ENCODE measurements around the gene P2RY14. TPM values are rescaled to one million over a fixed set of nuclear protein-coding genes. Genes with fewer than 3 reads are reported as not detected.

P2RY14 gene
- polyA plus RNA-seq, 1 donor from 2014 or later, result 4.8 TPM

DNA sequence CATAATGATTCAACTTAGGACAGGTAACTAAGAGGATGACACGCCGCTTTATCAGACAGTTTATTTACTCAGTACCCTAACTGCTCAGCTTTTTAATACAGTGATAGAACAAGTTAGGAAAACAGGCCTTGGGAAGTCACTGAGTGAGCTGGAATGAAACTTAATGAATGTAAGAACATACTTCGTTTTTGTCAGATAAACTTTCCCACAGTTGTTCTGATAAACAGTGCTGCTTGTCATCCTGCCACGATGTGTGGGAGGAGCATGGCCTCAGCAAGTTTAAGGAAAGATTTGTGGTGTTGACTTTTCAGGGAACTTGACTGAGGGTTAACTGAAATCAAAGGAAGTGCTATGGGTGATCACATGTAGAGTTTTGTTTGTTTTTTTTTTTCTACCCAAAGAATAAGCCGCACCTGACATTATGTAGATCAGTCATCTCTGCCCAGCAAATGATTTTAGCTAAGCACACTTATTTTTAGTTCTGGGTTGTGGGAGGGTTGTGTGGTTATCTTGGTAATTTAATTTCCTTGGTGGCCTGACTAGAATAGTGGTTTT lies 5.6 kb upstream of the P2RY14 start:
- H3K27ac Mint-ChIP-seq, result no peak overlapping the region
- H3K4me3 Mint-ChIP-seq, result no peak overlapping the region
- no peaks in the 10 kb centered on the region for H3K9me3 Mint-ChIP-seq

GRCh38 chr3:151283387-151283786 lies 5.0 kb upstream of the P2RY14 start:
- Mint-ChIP-seq H3K4me3 (peak overlapping the region in 1 of 4 donors; percentile 39), H3K27ac (no peak overlapping the region), H3K36me3 (no peaks in the 10 kb centered on the region), H3K9me3 (no peaks in the 10 kb centered on the region), H3K4me1 (peaks cover 13 to 16% (median 14%) of the 10 kb centered on the region in 3 donors), H3K27me3 (no peaks in the 10 kb centered on the region)

More for the DNA sequence above, 5.6 kb upstream of the P2RY14 start:
- Mint-ChIP-seq H3K36me3 (no peaks in the 10 kb centered on the region), H3K4me1 (peaks cover 7 to 10% (median 8%) of the 10 kb centered on the region in 3 donors), H3K27me3 (no peaks in the 10 kb centered on the region)

DNA sequence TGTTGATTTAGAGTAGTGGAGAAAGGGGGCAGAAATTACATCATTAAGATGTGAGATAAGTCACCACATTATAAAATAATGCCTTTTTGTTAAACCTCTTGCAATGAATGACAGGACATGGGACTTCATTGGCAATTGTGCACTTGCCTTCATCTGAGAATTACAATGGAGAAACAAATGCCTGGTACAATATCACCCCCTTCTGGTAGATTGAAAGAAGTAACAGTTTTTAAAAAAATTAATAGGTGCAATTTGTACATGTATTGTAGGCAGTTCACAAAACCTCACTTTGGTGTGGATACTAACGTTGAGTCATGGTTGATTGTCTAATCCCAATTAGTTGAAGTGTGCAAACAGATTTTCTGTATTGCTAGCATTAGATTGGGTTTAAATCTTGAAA lies 4.6 kb upstream of the P2RY14 start:
- Mint-ChIP-seq H3K27ac (peak overlapping the region in 1 of 3 donors; percentile 11), H3K36me3 (no peaks in the 10 kb centered on the region), H3K4me1 (peaks cover 16 to 20% (median 19%) of the 10 kb centered on the region in 3 donors), H3K27me3 (no peaks in the 10 kb centered on the region), H3K9me3 (no peaks in the 10 kb centered on the region), H3K4me3 (no peak overlapping the region)

- H3K36me3 Mint-ChIP-seq, result no peaks in the 10 kb centered on the region
- no peaks in the 10 kb centered on the region for H3K27me3 Mint-ChIP-seq
- H3K4me1 Mint-ChIP-seq, result peaks cover 22 to 25% (median 25%) of the 10 kb centered on the region in 3 donors
- peak overlapping the region in 1 of 3 donors; percentile 17 for H3K27ac Mint-ChIP-seq
- H3K9me3 Mint-ChIP-seq, result no peaks in the 10 kb centered on the region
- no peak overlapping the region for H3K4me3 Mint-ChIP-seq
Observed at GRCh38 chr3:151281671-151282324, 3.5 kb upstream of the P2RY14 start.

DNA sequence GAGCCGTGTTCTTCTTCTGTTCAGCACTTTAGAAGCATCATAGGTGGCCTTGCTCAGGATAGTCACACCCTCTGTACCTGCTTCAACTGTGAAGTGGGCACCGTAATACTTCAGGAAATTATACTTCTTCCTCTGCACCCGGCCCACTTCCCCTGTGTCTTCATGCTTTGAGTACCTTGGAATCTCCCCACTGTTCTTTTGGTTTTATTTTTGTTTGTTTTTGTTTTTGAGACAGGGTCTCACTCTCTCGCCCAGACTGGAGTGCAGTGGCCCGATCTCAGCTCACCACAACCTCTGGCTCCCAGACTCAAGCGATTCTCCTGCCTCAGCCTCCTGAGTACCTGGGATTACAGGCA lies 1.7 kb downstream of the P2RY14 start:
- Mint-ChIP-seq H3K36me3 (no peaks in the 10 kb centered on the region), H3K9me3 (no peaks in the 10 kb centered on the region), H3K27ac (peak overlapping the region; percentile 93 to 99 (median 97)), H3K4me3 (peak overlapping the region; percentile 72 to 82 (median 76)), H3K27me3 (no peaks in the 10 kb centered on the region), H3K4me1 (peaks cover 44 to 62% (median 55%) of the 10 kb centered on the region in 3 donors)

- Mint-ChIP-seq H3K27me3 (no peaks in the 10 kb centered on the region), H3K4me1 (peaks cover 46 to 62% (median 58%) of the 10 kb centered on the region in 3 donors), H3K9me3 (no peaks in the 10 kb centered on the region)
Observed at GRCh38 chr3:151276038-151276686, 2.2 kb downstream of the P2RY14 start.

GRCh38 chr3:151275091-151275490 lies 3.3 kb downstream of the P2RY14 start:
- Mint-ChIP-seq H3K4me3 (peak overlapping the region in 3 of 4 donors; percentile 2 to 53 (median 42)), H3K36me3 (no peaks in the 10 kb centered on the region), H3K4me1 (peaks cover 47 to 63% (median 62%) of the 10 kb centered on the region in 3 donors), H3K27me3 (no peaks in the 10 kb centered on the region), H3K9me3 (no peaks in the 10 kb centered on the region), H3K27ac (peak overlapping the region in 2 of 3 donors; percentile 93 to 97)

More at GRCh38 chr3:151276038-151276686, 2.2 kb downstream of the P2RY14 start:
- H3K27ac Mint-ChIP-seq, result peak overlapping the region; percentile 93 to 99 (median 97)
- H3K36me3 Mint-ChIP-seq, result no peaks in the 10 kb centered on the region
- peak overlapping the region; percentile 72 to 82 (median 76) for H3K4me3 Mint-ChIP-seq

GRCh38 chr3:151269631-151270030 lies 8.7 kb downstream of the P2RY14 start:
- H3K27ac Mint-ChIP-seq, result peak overlapping the region in 1 of 3 donors; percentile 29
- peaks cover 39 to 64% (median 47%) of the 10 kb centered on the region in 3 donors for H3K4me1 Mint-ChIP-seq
- no peaks in the 10 kb centered on the region for H3K9me3 Mint-ChIP-seq
- no peaks in the 10 kb centered on the region for H3K36me3 Mint-ChIP-seq
- peak overlapping the region in 2 of 4 donors; percentile 71 to 82 for H3K4me3 Mint-ChIP-seq
- H3K27me3 Mint-ChIP-seq, result no peaks in the 10 kb centered on the region

GRCh38 chr3:151268267-151269235 lies 9.8 kb downstream of the P2RY14 start:
- peak overlapping the region; percentile 82 to 92 (median 85) for H3K27ac Mint-ChIP-seq
- no peaks in the 10 kb centered on the region for H3K9me3 Mint-ChIP-seq

DNA sequence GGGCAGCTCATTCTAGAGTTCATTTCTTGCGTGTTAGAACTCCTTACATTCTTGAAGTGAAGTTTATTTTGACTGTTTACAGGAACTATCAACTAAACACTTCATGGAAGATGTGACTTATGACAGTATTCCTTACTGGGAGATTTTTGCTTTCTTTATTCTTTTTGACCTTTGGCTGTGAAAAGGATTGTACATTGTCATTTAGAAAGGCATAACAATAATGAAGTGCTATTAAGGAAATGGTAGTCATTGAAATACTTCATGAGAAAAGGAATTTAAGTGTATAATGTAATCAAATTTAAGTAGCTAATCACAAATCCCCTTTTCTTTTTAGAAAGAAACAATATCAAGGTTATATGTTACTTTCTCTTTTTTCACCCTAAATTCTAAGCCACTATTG lies 11.3 kb downstream of the P2RY14 start:
- H3K9me3 Mint-ChIP-seq, result no peaks in the 10 kb centered on the region
- H3K27me3 Mint-ChIP-seq, result no peaks in the 10 kb centered on the region
- H3K36me3 Mint-ChIP-seq, result no peaks in the 10 kb centered on the region
- H3K27ac Mint-ChIP-seq, result peak overlapping the region; percentile 89 to 100 (median 99)
- peak overlapping the region in 1 of 4 donors; percentile 9 for H3K4me3 Mint-ChIP-seq
- peaks cover 32 to 53% (median 34%) of the 10 kb centered on the region in 3 donors for H3K4me1 Mint-ChIP-seq

More at GRCh38 chr3:151268267-151269235, 9.8 kb downstream of the P2RY14 start:
- H3K4me1 Mint-ChIP-seq, result peaks cover 34 to 54% (median 38%) of the 10 kb centered on the region in 3 donors
- no peaks in the 10 kb centered on the region for H3K27me3 Mint-ChIP-seq
- no peaks in the 10 kb centered on the region for H3K36me3 Mint-ChIP-seq
- H3K4me3 Mint-ChIP-seq, result peak overlapping the region; percentile 27 to 86 (median 75)

GRCh38 chr3:151265866-151266265 lies 12.5 kb downstream of the P2RY14 start:
- peak overlapping the region; percentile 27 to 90 (median 70) for H3K4me3 Mint-ChIP-seq

GRCh38 chr3:151265166-151265565 lies 13.2 kb downstream of the P2RY14 start:
- H3K4me3 Mint-ChIP-seq, result peak overlapping the region in 2 of 4 donors; percentile 27 to 90
- H3K36me3 Mint-ChIP-seq, result peaks cover 4% of the 10 kb centered on the region
- peak overlapping the region; percentile 89 to 100 (median 99) for H3K27ac Mint-ChIP-seq
- no peaks in the 10 kb centered on the region for H3K9me3 Mint-ChIP-seq
- peaks cover 30 to 45% (median 32%) of the 10 kb centered on the region in 3 donors for H3K4me1 Mint-ChIP-seq
- H3K27me3 Mint-ChIP-seq, result no peaks in the 10 kb centered on the region

More at GRCh38 chr3:151265866-151266265, 12.5 kb downstream of the P2RY14 start:
- Mint-ChIP-seq H3K27ac (peak overlapping the region; percentile 89 to 100 (median 99)), H3K4me1 (peaks cover 30 to 50% (median 32%) of the 10 kb centered on the region in 3 donors), H3K36me3 (peaks cover 2% of the 10 kb centered on the region), H3K27me3 (no peaks in the 10 kb centered on the region), H3K9me3 (no peaks in the 10 kb centered on the region)

DNA sequence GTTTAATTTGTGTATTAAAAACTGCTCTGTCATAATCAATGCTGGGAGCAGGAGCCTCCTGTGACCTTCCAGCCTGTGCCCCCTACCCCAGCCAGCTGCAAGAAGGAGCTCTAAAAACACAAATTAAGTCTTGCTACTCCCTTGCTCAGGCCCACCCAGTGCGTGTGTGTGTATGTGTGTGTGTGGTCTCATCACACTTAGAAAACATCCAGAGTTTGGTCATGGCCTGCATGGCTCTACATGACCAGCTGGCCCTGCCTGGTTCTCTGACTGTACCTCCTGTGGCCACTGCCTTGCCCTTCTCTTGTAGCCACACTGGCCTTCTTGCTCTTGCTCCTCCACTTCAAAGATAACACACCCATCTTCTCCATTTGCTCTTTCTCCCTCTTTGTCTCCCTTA lies 13.7 kb downstream of the P2RY14 start:
- H3K36me3 Mint-ChIP-seq, result peaks cover 4% of the 10 kb centered on the region
- peaks cover 27 to 41% (median 32%) of the 10 kb centered on the region in 3 donors for H3K4me1 Mint-ChIP-seq
- H3K27me3 Mint-ChIP-seq, result no peaks in the 10 kb centered on the region
- peak overlapping the region in 1 of 4 donors; percentile 44 for H3K4me3 Mint-ChIP-seq
- peak overlapping the region; percentile 89 to 100 (median 99) for H3K27ac Mint-ChIP-seq
- H3K9me3 Mint-ChIP-seq, result no peaks in the 10 kb centered on the region

GRCh38 chr3:151262871-151263525 lies 15.3 kb downstream of the P2RY14 start:
- no peak overlapping the region for H3K4me3 Mint-ChIP-seq
- peaks cover 19 to 28% (median 23%) of the 10 kb centered on the region in 3 donors for H3K4me1 Mint-ChIP-seq
- H3K27me3 Mint-ChIP-seq, result no peaks in the 10 kb centered on the region
- no peaks in the 10 kb centered on the region for H3K9me3 Mint-ChIP-seq
- H3K36me3 Mint-ChIP-seq, result peaks cover 4% of the 10 kb centered on the region
- no peak overlapping the region for H3K27ac Mint-ChIP-seq

Measured in IgD-negative memory B cell (primary cell).